GM10248 (cell line): ENCODE measurements around the gene SYT13.

Experiments used
- CTCF ChIA-PET: fragments of 300-600 bp; sonication (Branson Sonifier 250); formaldehyde crosslinking; extraction: SDS; loops from one replicate; lab custom pipeline; 2021; ENCODE audit warnings: antibody characterized with exemption; lab: Yijun Ruan, JAX
- POLR2A ChIA-PET: fragments of 350-650 bp; sonication (Branson Sonifier 250); formaldehyde crosslinking; extraction: SDS; loops from one replicate; lab custom pipeline; 2020; ENCODE audit warnings: antibody characterized with exemption; lab: Yijun Ruan, JAX
- DNase-seq: peaks from one replicate; pipeline ENCODE4 v3.0.0; 2012; ENCODE audit errors: extremely low spot score
- TF ChIP-seq, protein P1 (sequence below): IDR thresholded peaks from 2 replicates; pipeline ENCODE4 v1.5.1; 2012; ENCODE audit warnings: mild to moderate bottlenecking, low read depth; ENCODE audit errors: extremely low read depth, missing control alignments, control extremely low read depth

SYT13 gene

DNA sequence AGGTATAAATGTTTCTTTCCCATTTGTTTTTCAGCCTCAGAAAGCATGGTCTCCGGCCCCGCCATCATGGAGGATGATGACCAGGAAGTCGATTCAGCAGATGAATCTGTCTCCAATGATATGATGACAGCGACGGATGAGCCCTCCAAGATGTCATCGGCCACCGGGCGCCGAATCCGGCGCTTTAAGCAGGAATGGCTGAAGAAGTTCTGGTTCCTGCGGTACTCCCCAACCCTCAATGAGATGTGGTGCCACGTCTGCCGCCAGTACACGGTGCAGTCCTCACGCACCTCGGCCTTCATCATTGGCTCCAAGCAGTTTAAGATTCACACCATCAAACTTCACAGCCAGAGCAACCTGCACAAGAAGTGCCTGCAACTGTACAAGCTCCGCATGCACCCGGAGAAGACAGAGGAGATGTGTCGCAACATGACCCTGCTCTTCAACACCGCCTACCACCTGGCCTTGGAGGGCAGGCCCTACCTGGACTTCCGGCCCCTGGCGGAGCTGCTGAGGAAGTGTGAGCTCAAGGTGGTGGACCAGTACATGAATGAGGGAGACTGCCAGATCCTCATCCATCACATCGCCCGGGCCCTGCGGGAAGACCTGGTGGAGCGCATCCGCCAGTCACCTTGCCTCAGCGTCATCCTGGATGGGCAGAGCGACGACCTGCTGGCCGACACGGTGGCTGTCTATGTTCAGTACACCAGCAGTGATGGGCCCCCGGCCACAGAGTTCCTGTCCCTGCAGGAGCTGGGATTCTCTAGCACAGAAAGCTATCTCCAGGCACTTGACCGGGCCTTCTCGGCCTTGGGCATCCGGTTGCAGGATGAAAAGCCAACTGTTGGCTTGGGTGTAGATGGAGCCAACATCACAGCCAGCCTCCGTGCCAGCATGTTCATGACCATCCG is 59.9 kb downstream of the SYT13 start:
- ChIA-PET CTCF (interaction anchor here (0.9 to 6.2 kb wide), 5 partner anchors 8 to 107 kb away, joined by 3 to 29 read pairs (median 9); no protein-coding TSS in a partner anchor), POLR2A (no interaction called here)
- TF ChIP-seq, protein P1, sequence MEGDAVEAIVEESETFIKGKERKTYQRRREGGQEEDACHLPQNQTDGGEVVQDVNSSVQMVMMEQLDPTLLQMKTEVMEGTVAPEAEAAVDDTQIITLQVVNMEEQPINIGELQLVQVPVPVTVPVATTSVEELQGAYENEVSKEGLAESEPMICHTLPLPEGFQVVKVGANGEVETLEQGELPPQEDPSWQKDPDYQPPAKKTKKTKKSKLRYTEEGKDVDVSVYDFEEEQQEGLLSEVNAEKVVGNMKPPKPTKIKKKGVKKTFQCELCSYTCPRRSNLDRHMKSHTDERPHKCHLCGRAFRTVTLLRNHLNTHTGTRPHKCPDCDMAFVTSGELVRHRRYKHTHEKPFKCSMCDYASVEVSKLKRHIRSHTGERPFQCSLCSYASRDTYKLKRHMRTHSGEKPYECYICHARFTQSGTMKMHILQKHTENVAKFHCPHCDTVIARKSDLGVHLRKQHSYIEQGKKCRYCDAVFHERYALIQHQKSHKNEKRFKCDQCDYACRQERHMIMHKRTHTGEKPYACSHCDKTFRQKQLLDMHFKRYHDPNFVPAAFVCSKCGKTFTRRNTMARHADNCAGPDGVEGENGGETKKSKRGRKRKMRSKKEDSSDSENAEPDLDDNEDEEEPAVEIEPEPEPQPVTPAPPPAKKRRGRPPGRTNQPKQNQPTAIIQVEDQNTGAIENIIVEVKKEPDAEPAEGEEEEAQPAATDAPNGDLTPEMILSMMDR = no peak
- no peak for DNase-seq

GRCh38 chr11:45225277-45225676 is 60.9 kb downstream of the SYT13 start:
- ChIA-PET POLR2A (no interaction called here), CTCF (interaction anchor here (6.2 kb wide), 1 partner anchor 9 kb away, joined by 29 read pairs; no protein-coding TSS in a partner anchor)
- DNase-seq = no peak
- TF ChIP-seq, protein P1 = no peak

DNA sequence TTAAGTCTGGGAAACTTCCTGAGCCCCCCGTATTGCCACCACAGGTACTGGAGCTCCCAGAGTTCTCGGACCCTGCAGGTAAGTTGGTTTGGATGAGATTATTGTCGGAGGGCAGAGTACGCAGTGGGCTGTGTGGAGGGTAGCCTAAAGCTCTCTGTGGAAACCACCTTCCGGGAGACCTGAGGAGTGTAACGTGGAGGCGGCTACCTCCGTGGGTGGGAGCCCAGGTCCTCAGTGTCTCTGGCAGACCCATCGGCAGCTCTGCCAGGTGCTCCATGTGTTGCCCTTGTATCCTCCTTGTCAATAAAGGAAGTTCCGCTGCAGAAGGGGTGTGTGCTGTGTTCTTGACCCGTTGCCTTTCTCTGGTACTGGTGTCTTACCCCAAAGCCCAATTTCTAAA is 61.4 kb downstream of the SYT13 start:
- TF ChIP-seq, protein P1 = no peak
- no peak for DNase-seq
- ChIA-PET POLR2A (no interaction called here), CTCF (interaction anchor here (1.0 to 6.2 kb wide), 4 partner anchors 9 to 289 kb away, joined by 3 to 29 read pairs (median 3); no protein-coding TSS in a partner anchor)

DNA sequence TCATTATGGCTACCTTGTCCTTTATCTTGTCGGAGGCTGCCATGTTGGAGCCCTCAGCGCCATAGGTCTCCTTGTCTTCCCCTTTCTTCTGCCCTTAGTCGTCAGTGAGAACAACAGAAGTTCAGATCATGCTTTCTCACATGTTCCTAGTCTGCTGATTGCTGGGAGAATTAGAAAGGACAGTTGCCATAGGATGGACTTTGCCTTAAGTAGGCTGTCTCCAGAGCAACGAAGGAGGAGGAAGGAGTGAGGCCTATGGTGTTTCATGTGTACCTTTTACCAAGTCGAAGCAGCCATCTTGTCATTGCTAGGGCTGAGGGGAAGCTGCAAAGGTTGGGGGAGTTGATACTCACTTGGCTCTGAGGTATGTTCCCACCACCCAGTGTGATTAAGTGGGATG is 62.6 kb downstream of the SYT13 start:
- no peak for DNase-seq
- ChIA-PET POLR2A (no interaction called here), CTCF (interaction anchor here (1.4 to 6.2 kb wide), 2 partner anchors 11 to 29 kb away, joined by 3 to 29 read pairs; no protein-coding TSS in a partner anchor)
- TF ChIP-seq, protein P1 = no peak

- no peak for DNase-seq
- ChIA-PET CTCF (no interaction called here), POLR2A (no interaction called here)
- TF ChIP-seq, protein P1 = no peak
Observed at GRCh38 chr11:45219411-45219810, 66.7 kb downstream of the SYT13 start.

DNA sequence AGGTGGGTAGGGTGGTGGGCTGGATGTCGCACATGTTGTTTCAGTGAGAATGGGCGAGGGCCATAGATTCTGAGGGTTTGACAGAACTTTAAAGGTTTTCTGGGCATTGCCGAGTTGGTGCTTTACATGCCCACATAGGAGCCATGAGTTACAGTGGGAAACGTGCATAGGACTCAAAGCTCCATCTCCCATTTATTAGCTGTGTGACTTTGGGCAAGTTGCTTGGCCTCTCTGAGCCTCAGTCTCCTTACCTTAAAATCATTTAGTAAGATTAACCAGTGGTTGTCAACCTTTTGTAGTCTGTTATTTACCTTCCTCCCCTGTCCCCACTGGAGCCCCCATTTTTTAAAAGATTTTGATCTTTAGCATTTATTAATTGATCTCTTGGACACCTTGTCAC is 67.4 kb downstream of the SYT13 start:
- TF ChIP-seq, protein P1 = no peak
- no peak for DNase-seq
- ChIA-PET POLR2A (no interaction called here), CTCF (interaction anchor here (1.3 kb wide), 1 partner anchor 12 kb away, joined by 3 read pairs; no protein-coding TSS in a partner anchor)
